Smooth muscle cell (in vitro differentiated cells): ENCODE measurements around the gene EPS8L2. TPM values are rescaled to one million over a fixed set of nuclear protein-coding genes. Genes with fewer than 3 reads are reported as not detected.
A peak's percentile ranks its signal among the peaks of the same experiment; 100 is the strongest.

Source experiments
- DNase-seq: peaks from one replicate; lab custom pipeline; 2025; ENCODE audit not compliant: unreplicated experiment; lab: John Stamatoyannopoulos, UW
- H2AFZ ChIP-seq: fragments of 200-600 bp; sonication (generic); 2 replicates; pipeline ENCODE4 v1.6.0; 2016; ENCODE audit warnings: antibody characterized with exemption, low read depth, mild to moderate bottlenecking
- H3F3A ChIP-seq: fragments of 200-600 bp; sonication (generic); 2 replicates; pipeline ENCODE4 v1.6.0; 2017; ENCODE audit warnings: antibody characterized with exemption, low read depth
- H3K27ac ChIP-seq: fragments of 200-600 bp; sonication (generic); 2 replicates; pipeline ENCODE4 v1.5.1; 2016; ENCODE audit warnings: low read depth, mild to moderate bottlenecking
- H3K27me3 ChIP-seq: fragments of 200-600 bp; sonication (generic); 2 replicates; pipeline ENCODE4 v1.6.1; 2016; ENCODE audit warnings: low read depth, mild to moderate bottlenecking
- H3K36me3 ChIP-seq: fragments of 200-600 bp; sonication (generic); 2 replicates; pipeline ENCODE4 v1.5.1; 2016; ENCODE audit warnings: low read depth
- H3K4me1 ChIP-seq: fragments of 200-600 bp; sonication (generic); 2 replicates; pipeline ENCODE4 v1.5.1; 2016; ENCODE audit warnings: low read depth
- H3K4me2 ChIP-seq: fragments of 200-600 bp; sonication (generic); 2 replicates; pipeline ENCODE4 v1.6.0; 2016; ENCODE audit warnings: mild to moderate bottlenecking
- H3K4me3 ChIP-seq: fragments of 200-600 bp; sonication (generic); 2 replicates; pipeline ENCODE4 v1.5.1; 2016; ENCODE audit warnings: mild to moderate bottlenecking
- H3K79me2 ChIP-seq: fragments of 200-600 bp; sonication (generic); 2 replicates; pipeline ENCODE4 v1.6.0; 2016; ENCODE audit warnings: low read depth, mild to moderate bottlenecking
- H3K9ac ChIP-seq: fragments of 200-600 bp; sonication (generic); 2 replicates; pipeline ENCODE4 v1.6.0; 2016; ENCODE audit warnings: low read depth
- H3K9me3 ChIP-seq: fragments of 200-600 bp; sonication (generic); replicated peaks from 2 replicates; pipeline ENCODE4 v1.5.1; 2016; ENCODE audit warnings: low read depth
- H4K20me1 ChIP-seq: fragments of 200-600 bp; sonication (generic); 2 replicates; pipeline ENCODE4 v1.6.0; 2016; ENCODE audit warnings: low read depth
- WGBS: methylation state at CpG from one replicate; pipeline ENCODE4 v1.1.7; 2016; ENCODE audit warnings: low lambda C conversion rate; 5-methylcytosine and 5-hydroxymethylcytosine counted together
- polyA plus RNA-seq: library from polyadenylated mRNA; unstranded; fragments of >200 nt; fragmentation: Nextera tagmentation; extraction: Ambion mirVana; gene quantifications from 2 replicates; pipeline ENCODE4 v1.2.1, GENCODE V29; 2016
- total RNA-seq: library from RNA; depleted of rRNA; stranded (reverse); fragments of >200 nt; gene quantifications from 2 replicates; pipeline ENCODE4 v1.2.3, GENCODE V29; 2014
- TF ChIP-seq, protein P1 (sequence below): fragments of 200-600 bp; sonication (generic); IDR thresholded peaks from 2 replicates; pipeline ENCODE4 v1.5.1; 2017; ENCODE audit warnings: borderline replicate concordance, mild to moderate bottlenecking, antibody characterized with exemption; ENCODE audit not compliant: insufficient read depth, poor library complexity, severe bottlenecking

Gene EPS8L2
- total and polyA plus RNA-seq, 2 experiments from 2014 or later: 37.7 to 47.9 TPM

DNA sequence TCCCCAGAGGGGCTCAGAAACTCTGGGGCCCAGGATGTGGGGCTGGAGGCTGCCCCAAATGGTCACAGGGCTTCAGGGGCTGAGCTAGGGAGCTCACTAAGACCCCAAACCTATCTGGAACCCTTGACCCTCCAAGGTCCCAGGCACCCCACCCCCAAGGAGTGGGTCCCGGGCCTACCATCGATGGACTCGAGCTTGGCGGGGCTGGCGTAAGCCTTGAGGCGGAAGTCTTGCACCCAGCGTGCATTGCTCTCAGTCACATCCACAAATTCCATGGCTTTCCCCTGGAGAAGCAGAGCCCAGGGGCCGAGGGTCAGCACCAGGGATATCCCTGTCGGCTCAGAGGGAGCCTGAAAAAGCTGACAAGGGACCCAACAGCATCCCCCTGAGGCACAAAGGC lies 67.8 kb downstream of the EPS8L2 start:
- H4K20me1 ChIP-seq: peaks cover 77% of the 10 kb centered on the region
- no peak overlapping the region for H3K4me3 ChIP-seq
- H3K9me3 ChIP-seq: no peaks in the 10 kb centered on the region
- H3K4me2 ChIP-seq: no peak overlapping the region
- no peak for DNase-seq
- no peaks in the 10 kb centered on the region for H3K36me3 ChIP-seq
- no peak overlapping the region for H3K9ac ChIP-seq
- TF ChIP-seq, protein P1, sequence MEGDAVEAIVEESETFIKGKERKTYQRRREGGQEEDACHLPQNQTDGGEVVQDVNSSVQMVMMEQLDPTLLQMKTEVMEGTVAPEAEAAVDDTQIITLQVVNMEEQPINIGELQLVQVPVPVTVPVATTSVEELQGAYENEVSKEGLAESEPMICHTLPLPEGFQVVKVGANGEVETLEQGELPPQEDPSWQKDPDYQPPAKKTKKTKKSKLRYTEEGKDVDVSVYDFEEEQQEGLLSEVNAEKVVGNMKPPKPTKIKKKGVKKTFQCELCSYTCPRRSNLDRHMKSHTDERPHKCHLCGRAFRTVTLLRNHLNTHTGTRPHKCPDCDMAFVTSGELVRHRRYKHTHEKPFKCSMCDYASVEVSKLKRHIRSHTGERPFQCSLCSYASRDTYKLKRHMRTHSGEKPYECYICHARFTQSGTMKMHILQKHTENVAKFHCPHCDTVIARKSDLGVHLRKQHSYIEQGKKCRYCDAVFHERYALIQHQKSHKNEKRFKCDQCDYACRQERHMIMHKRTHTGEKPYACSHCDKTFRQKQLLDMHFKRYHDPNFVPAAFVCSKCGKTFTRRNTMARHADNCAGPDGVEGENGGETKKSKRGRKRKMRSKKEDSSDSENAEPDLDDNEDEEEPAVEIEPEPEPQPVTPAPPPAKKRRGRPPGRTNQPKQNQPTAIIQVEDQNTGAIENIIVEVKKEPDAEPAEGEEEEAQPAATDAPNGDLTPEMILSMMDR: no peak
- no peak overlapping the region for H2AFZ ChIP-seq
- no peaks in the 10 kb centered on the region for H3F3A ChIP-seq
- no peak overlapping the region for H3K27ac ChIP-seq
- H3K27me3 ChIP-seq: no peaks in the 10 kb centered on the region
- H3K4me1 ChIP-seq: peaks cover 17% of the 10 kb centered on the region
- 99% methylated on average over 9 of the region's 9 CpGs for WGBS
- H3K79me2 ChIP-seq: peaks cover 52% of the 10 kb centered on the region

DNA sequence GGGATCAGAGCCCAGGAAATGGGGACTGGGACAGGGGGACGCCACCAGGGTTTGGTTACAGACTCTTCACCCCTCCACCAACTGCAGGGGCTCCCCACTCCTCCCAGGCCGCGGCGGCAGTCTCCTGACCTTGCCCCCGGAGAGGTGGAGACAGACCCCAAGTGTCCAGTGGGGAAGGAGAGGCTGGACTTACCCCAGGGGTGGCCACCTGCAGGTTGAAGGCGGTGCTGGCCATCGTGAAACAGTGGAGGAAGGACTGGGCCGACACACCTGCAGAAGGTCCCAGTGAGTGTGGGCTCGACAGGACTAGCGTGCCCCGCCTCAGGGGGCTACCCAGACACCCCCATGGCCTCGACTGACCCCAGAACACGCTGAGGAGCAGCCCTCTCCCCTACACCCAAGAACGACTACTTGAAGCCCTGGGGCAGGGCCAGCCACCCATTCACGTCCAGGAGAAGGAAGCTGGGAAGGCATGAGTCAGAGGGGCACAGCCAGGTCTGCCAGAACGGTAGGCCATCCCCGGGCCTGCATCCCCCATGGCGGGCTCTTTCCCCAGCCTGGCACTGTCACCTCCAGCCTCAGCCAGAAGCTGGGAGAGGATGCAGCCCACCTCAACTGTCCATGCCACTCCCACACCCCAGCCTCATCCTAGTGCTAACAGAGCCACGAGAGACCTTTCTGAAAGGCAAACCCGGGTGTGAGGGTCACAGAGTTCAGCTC lies 69.0 kb downstream of the EPS8L2 start:
- TF ChIP-seq, protein P1: no peak
- H3K4me1 ChIP-seq: peaks cover 17% of the 10 kb centered on the region

DNA sequence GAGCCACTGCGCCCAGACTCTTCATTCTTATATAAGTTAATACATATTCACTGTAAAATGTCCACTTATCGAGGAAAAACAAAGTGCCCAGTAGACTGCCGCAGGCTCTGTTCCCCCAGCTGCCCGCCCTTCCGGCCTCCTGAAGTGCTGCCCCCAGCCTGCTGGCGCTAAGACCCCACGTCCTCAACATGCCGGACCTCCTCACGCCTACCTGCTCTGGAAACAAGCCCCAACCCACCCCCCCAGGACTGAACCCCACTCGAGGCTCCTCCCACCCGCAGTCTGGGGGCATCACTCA lies 70.2 kb downstream of the EPS8L2 start:
- H3K27me3 ChIP-seq: no peaks in the 10 kb centered on the region
- 42% methylated on average over 10 of the region's 11 CpGs for whole genome bisulfite sequencing
- peaks cover 17% of the 10 kb centered on the region for H3K4me1 ChIP-seq
- H3K9ac ChIP-seq: peak overlapping the region; percentile 91
- H4K20me1 ChIP-seq: peaks cover 71% of the 10 kb centered on the region
- no peak overlapping the region for H3K27ac ChIP-seq
- H3K36me3 ChIP-seq: no peaks in the 10 kb centered on the region
- DNase-seq: no peak
- no peaks in the 10 kb centered on the region for H3F3A ChIP-seq
- H3K9me3 ChIP-seq: no peaks in the 10 kb centered on the region
- peak overlapping the region; percentile 98 for H3K4me3 ChIP-seq
- no peak overlapping the region for H2AFZ ChIP-seq
- H3K79me2 ChIP-seq: peaks cover 52% of the 10 kb centered on the region
- TF ChIP-seq, protein P1: no peak
- H3K4me2 ChIP-seq: peak overlapping the region; percentile 100

More for the DNA sequence above, 69.0 kb downstream of the EPS8L2 start:
- no peaks in the 10 kb centered on the region for H3K27me3 ChIP-seq
- H3K4me3 ChIP-seq: no peak overlapping the region
- no peak overlapping the region for H3K27ac ChIP-seq
- DNase-seq: no peak
- peaks cover 52% of the 10 kb centered on the region for H3K79me2 ChIP-seq
- peak overlapping the region; percentile 100 for H3K4me2 ChIP-seq
- WGBS: 82% methylated on average over 20 of the region's 20 CpGs
- peaks cover 76% of the 10 kb centered on the region for H4K20me1 ChIP-seq
- no peaks in the 10 kb centered on the region for H3K9me3 ChIP-seq
- H2AFZ ChIP-seq: no peak overlapping the region
- no peak overlapping the region for H3K9ac ChIP-seq
- no peaks in the 10 kb centered on the region for H3F3A ChIP-seq
- no peaks in the 10 kb centered on the region for H3K36me3 ChIP-seq
